OCI-LY7 (cell line): Measurements from ENCODE around the gene SLC30A4.

Source experiments
- EZH2phosphoT487 ChIP-seq: fragments of 200-600 bp; sonication (generic); IDR thresholded peaks from 2 replicates; pipeline ENCODE4 v1.6.1; 2018; ENCODE audit warnings: low read depth, borderline replicate concordance, mild to moderate bottlenecking, mixed run types, antibody characterized with exemption, low read length, moderate library complexity, mixed read lengths
- TF ChIP-seq, protein P1 (sequence below): fragments of 200-600 bp; sonication (generic); conservative IDR thresholded peaks from 2 replicates; pipeline ENCODE4 v1.5.1; 2014; ENCODE audit warnings: mild to moderate bottlenecking, antibody characterized with exemption, low read length, moderate library complexity, mixed read lengths

- TF ChIP-seq, protein P1, sequence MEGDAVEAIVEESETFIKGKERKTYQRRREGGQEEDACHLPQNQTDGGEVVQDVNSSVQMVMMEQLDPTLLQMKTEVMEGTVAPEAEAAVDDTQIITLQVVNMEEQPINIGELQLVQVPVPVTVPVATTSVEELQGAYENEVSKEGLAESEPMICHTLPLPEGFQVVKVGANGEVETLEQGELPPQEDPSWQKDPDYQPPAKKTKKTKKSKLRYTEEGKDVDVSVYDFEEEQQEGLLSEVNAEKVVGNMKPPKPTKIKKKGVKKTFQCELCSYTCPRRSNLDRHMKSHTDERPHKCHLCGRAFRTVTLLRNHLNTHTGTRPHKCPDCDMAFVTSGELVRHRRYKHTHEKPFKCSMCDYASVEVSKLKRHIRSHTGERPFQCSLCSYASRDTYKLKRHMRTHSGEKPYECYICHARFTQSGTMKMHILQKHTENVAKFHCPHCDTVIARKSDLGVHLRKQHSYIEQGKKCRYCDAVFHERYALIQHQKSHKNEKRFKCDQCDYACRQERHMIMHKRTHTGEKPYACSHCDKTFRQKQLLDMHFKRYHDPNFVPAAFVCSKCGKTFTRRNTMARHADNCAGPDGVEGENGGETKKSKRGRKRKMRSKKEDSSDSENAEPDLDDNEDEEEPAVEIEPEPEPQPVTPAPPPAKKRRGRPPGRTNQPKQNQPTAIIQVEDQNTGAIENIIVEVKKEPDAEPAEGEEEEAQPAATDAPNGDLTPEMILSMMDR, result no peak
- no peak for TF ChIP-seq EZH2phosphoT487
Observed at GRCh38 chr15:45529613-45530012, 7.1 kb upstream of the SLC30A4 start.
